ENCODE data around the gene KCNK2.

KCNK2 gene

DNA sequence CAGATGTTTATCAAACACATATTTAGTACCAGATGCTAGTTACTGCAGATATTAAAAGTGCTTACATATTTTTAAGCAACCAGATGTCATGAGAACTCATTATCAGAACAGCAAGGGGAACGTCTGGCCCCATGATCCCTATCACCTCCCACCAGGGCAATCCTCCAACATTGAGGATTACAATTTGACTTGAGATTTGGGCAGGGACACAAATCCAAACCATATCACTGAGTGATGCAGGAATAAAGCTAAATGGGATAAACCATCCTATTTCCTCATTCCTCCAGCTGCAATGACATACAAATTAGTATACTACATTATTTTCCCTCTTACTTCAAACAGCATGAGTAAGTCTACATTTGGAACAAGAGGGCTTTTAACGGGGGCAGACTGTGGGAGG is 3.1 kb upstream of the KCNK2 start:
- H3K4me3 Mint-ChIP-seq: no peak overlapping the region
- H3K4me1 Mint-ChIP-seq (ENCODE audit: low read depth): no peaks in the 10 kb centered on the region
- H3K36me3 Mint-ChIP-seq (ENCODE audit: low read depth): no peaks in the 10 kb centered on the region
- no peak overlapping the region for H3K27ac Mint-ChIP-seq
- H3K27me3 Mint-ChIP-seq: peaks cover 48% of the 10 kb centered on the region
- H3K9me3 Mint-ChIP-seq: no peaks in the 10 kb centered on the region

DNA sequence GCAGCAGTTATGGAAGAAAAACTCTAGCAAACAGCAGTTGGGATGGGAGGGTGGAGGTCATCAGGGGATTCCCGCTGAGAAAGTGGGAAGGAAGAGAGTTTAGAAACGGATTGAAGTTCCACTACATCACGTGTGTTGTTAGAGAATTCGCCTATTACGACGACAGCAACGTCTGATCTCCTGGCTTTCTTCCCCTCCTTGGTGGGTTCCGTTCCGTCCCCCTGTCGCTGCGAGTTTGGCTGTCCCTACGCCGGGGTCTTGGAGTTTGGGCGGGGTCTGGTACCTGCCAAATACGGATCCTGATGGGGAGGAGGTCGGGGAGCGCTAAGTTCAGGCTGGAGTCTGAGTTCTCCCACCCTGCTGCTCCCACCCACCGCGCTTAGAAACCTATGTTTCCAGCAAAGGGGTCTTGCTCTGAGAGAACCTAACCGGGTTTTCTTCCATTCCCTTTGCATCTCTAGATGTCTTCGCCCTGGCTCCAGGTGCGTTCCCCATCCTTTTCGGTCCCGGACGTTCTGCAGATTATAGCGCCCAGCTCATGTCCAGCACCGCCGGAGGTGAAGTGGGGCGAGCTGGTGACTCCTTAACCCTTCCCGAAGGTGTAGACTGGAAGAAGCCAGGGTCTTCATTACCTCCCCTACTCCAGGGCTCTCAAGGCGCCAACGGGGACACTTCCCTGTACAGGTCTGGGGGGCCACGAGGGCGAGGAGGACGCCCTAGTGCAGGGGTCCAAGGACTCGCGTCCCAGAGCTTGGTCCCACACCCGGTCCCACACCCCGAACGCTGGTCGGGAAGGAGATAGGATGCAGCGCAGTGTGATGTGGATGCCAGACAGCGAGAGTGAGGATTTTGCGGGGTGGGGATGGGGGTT is 641 bp upstream of the KCNK2 start:
- H3K9me3 Mint-ChIP-seq: no peaks in the 10 kb centered on the region
- H3K27ac Mint-ChIP-seq: no peak overlapping the region
- H3K27me3 Mint-ChIP-seq: peaks cover 59% of the 10 kb centered on the region
- no peak overlapping the region for H3K4me3 Mint-ChIP-seq
- no peaks in the 10 kb centered on the region for H3K36me3 Mint-ChIP-seq (ENCODE audit: low read depth)
- no peaks in the 10 kb centered on the region for H3K4me1 Mint-ChIP-seq (ENCODE audit: low read depth)

DNA sequence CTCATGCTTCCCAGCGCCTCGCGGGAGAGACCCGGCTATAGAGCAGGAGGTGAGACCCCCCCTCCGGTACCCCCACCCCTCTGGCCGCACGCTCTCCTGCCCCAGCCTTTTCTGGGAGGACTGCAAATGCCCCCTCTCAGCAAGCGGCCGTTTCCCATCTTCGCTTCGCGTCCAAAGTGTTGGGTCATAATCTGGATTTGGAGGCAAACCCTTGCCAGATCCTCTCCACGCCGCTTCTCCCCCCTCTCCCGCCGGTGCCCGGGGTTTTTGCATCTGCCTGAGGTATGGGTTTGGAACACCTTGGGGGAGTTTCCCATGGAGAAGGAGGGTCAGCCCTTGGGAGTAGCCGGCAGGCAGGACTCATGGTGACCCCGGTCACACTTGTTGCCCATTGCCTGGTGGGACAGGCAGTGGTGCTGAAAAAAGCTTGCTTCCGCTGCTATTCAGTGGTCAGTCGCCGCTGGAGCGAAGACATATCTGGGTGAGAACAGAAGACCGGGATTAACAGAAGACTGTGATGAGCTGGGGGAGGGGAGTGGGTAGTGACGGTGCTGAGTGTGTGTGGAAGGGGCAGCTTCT is 935 bp downstream of the KCNK2 start:
- Mint-ChIP-seq H3K4me3 (peak overlapping the region; percentile 16), H3K4me1 (ENCODE audit: low read depth) (no peaks in the 10 kb centered on the region), H3K36me3 (ENCODE audit: low read depth) (no peaks in the 10 kb centered on the region), H3K27ac (no peak overlapping the region), H3K9me3 (no peaks in the 10 kb centered on the region), H3K27me3 (peaks cover 65% of the 10 kb centered on the region)

DNA sequence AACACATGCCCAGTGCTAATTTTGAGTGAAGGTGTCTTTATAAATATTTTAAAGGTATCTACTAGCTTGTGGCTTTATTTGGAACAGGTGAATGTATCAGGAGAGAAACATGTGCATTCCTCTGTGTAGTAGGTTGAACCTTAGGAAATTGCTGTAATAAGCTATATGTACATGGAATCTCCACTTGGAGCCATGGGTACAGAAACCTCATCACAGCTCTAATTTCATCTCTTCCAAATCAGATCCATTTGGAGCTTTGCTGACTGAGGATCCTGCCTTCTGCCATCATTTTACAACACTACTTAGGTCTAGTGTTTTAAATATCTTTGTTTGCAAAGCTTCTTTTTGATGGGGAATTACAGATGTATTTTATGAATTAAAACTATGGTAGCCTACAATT is 2.1 kb downstream of the KCNK2 start:
- Mint-ChIP-seq H3K27me3 (peaks cover 66% of the 10 kb centered on the region), H3K4me3 (no peak overlapping the region), H3K4me1 (ENCODE audit: low read depth) (no peaks in the 10 kb centered on the region)

DNA sequence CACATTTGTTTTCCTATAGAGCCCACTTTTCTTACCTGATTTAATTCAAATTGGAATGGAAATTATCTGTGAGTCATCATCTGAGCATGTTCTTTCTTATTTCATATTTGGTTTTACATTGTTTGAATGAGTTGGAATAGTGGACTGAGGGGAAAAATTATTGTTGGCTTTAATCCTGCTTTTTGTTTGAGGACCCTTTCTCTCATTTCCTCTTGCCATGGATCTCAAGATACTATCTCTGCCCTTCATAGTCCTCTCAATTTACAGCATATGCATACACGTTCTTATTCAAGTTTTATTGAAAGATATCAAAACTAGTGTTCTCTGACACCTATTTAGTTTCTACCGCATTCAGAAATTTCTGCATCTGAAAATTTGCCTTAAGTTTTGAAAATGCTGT is 5.1 kb downstream of the KCNK2 start:
- H3K4me3 Mint-ChIP-seq: no peak overlapping the region
- H3K27ac Mint-ChIP-seq: no peak overlapping the region
- no peaks in the 10 kb centered on the region for H3K4me1 Mint-ChIP-seq (ENCODE audit: low read depth)
- H3K9me3 Mint-ChIP-seq: no peaks in the 10 kb centered on the region
- peaks cover 43% of the 10 kb centered on the region for H3K27me3 Mint-ChIP-seq
- H3K36me3 Mint-ChIP-seq (ENCODE audit: low read depth): no peaks in the 10 kb centered on the region

More for the DNA sequence above, 2.1 kb downstream of the KCNK2 start:
- no peaks in the 10 kb centered on the region for H3K36me3 Mint-ChIP-seq (ENCODE audit: low read depth)
- H3K9me3 Mint-ChIP-seq: no peaks in the 10 kb centered on the region
- no peak overlapping the region for H3K27ac Mint-ChIP-seq

DNA sequence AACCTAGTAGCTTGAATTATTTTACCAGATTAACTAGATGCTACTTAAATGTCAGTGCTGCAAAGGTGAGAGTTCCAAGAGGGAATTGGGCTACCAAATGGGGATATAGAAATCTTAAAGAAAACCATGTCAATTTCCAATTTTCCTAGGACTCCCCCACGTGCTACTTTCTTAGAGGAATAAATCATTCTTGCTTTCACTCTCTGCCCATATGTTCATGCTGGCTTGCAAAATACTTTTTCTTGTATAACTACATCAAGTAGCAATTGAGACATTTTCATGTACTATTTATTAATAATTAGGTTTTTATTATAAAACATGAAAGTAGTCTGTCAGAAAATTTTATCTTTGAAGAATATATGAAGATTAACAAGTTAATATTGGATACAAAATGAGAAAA is 11.8 kb downstream of the KCNK2 start:
- Mint-ChIP-seq H3K4me3 (no peak overlapping the region), H3K27ac (no peak overlapping the region), H3K4me1 (ENCODE audit: low read depth) (no peaks in the 10 kb centered on the region), H3K27me3 (peaks cover 5% of the 10 kb centered on the region), H3K9me3 (no peaks in the 10 kb centered on the region), H3K36me3 (ENCODE audit: low read depth) (no peaks in the 10 kb centered on the region)

DNA sequence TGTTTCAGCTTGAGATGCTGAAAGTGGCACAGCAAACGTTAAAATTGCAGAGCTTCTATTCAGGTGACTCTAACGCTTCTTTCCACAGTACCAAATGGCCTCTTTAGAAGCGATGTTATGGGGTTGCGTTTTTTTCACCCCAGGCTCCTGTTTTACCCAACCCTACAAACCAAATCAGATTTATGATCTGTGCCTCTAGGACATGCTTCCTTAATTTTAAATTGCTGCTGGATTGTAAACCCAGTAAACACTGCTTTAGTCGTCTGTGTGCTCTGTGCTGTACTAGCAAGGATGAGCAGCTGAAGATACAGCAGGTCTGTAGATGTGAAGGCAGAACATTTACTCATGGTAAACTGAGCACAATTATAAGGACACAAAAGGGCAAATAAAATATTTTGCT is 13.0 kb downstream of the KCNK2 start:
- peaks cover 4% of the 10 kb centered on the region for H3K27me3 Mint-ChIP-seq
- no peaks in the 10 kb centered on the region for H3K36me3 Mint-ChIP-seq (ENCODE audit: low read depth)
- H3K4me1 Mint-ChIP-seq (ENCODE audit: low read depth): no peaks in the 10 kb centered on the region
- no peak overlapping the region for H3K4me3 Mint-ChIP-seq
- H3K9me3 Mint-ChIP-seq: no peaks in the 10 kb centered on the region
- H3K27ac Mint-ChIP-seq: no peak overlapping the region

DNA sequence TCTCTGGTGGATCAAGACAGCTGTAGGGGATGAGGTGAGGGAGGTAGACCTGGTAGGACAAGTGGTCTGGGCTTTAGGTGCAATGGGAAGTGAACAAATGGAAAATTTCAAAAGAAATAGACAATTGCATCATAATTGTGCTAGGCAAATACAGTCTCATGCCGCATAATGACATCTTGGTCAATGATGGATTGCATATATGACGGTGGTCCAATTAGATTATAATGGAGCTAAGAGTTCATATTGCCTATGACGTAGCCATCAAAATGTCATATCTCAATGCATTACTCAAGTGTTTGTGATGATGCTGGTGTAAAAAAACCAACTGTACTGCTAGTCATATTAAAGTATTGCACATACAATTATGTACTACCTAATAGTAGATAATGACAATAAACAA is 19.0 kb downstream of the KCNK2 start:
- no peak overlapping the region for H3K4me3 Mint-ChIP-seq
- no peaks in the 10 kb centered on the region for H3K4me1 Mint-ChIP-seq (ENCODE audit: low read depth)
- no peaks in the 10 kb centered on the region for H3K9me3 Mint-ChIP-seq
- H3K36me3 Mint-ChIP-seq (ENCODE audit: low read depth): no peaks in the 10 kb centered on the region
- no peak overlapping the region for H3K27ac Mint-ChIP-seq
- no peaks in the 10 kb centered on the region for H3K27me3 Mint-ChIP-seq

DNA sequence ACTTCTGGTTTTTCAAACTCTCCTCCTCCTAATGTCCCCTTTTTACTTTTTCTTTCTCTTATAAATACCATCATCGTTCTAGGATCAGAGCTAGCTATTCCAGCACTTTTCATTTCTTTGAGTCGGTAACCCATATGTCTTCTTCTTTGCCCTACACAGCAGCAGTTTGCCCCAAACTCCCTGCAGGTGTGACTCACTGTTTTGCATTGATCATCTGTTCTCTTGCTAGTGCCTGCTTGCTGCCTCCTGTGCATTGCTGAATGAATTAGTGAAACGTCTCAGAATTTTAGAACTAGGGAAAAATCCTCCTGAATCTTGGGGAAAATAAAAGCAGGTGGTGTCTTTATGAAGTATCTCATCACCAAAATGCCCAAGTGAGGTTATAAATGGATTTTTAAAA is 21.7 kb downstream of the KCNK2 start:
- H3K36me3 Mint-ChIP-seq (ENCODE audit: low read depth): no peaks in the 10 kb centered on the region
- H3K27ac Mint-ChIP-seq: no peak overlapping the region
- H3K4me1 Mint-ChIP-seq (ENCODE audit: low read depth): no peaks in the 10 kb centered on the region
- H3K4me3 Mint-ChIP-seq: no peak overlapping the region
- H3K9me3 Mint-ChIP-seq: no peaks in the 10 kb centered on the region
- H3K27me3 Mint-ChIP-seq: no peaks in the 10 kb centered on the region

DNA sequence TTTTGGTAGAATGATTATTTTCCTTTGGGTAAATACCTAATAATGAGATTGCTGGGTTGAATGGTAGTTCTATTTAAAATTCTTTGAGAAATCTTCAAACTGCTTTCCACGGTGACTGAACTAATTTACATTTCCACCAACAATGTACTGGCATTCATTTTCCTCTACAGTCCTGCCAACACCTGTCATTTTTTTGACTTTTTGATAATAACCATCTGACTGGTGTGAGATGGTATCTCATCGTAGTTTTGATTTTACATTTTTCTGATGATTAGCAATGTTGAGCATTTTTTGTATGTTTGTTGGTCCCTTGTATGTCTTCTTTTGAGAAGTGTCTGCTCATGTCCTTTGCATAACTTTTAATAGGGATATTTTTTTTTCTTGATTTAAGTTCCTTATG is 23.5 kb downstream of the KCNK2 start:
- no peaks in the 10 kb centered on the region for H3K4me1 Mint-ChIP-seq (ENCODE audit: low read depth)
- no peaks in the 10 kb centered on the region for H3K9me3 Mint-ChIP-seq
- peaks cover 3% of the 10 kb centered on the region for H3K27me3 Mint-ChIP-seq
- H3K4me3 Mint-ChIP-seq: no peak overlapping the region
- no peak overlapping the region for H3K27ac Mint-ChIP-seq
- H3K36me3 Mint-ChIP-seq (ENCODE audit: low read depth): no peaks in the 10 kb centered on the region

DNA sequence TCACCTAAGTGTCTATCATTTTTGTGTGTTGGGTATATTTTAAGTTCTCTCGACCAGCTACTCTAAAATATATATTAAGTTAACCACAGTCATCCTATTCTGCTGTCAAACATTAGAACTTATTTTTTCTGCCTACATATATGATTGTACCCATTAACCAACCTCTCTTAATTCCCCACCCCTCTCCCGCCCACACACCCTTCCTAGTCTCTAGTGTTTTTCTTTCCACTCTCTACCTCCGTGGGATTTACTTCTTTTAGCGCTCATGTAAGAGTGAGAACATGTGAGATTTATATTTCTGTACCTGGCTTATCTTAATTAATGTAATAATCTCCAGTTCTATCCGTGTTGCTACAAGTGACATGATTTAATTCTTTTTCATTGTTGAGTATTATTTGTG is 26.6 kb downstream of the KCNK2 start:
- H3K4me1 Mint-ChIP-seq (ENCODE audit: low read depth): no peaks in the 10 kb centered on the region
- H3K9me3 Mint-ChIP-seq: no peaks in the 10 kb centered on the region
- H3K27ac Mint-ChIP-seq: no peak overlapping the region
- no peaks in the 10 kb centered on the region for H3K36me3 Mint-ChIP-seq (ENCODE audit: low read depth)
- peaks cover 7% of the 10 kb centered on the region for H3K27me3 Mint-ChIP-seq
- no peak overlapping the region for H3K4me3 Mint-ChIP-seq

DNA sequence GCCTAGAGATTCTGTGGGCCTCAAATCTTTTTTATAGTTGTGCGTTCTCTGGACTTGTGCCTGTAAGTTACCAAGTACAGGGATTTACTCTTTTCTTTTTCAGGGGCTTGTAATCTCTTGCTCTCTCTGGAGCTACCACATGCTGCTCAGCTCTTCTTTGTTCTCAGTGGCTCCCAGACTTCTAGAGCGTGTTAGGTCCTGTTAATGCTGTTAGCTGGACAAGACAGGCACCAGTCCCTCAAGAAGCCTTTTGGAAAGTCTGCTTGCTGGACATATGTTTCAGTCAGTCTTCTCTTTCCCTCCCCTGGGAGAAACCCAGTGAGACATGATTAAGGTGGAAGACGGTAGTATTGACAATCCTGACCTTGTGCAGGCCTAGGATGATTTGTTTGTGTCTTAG is 29.4 kb downstream of the KCNK2 start:
- Mint-ChIP-seq H3K4me3 (no peak overlapping the region), H3K27me3 (peaks cover 7% of the 10 kb centered on the region), H3K9me3 (no peaks in the 10 kb centered on the region), H3K27ac (no peak overlapping the region), H3K4me1 (ENCODE audit: low read depth) (no peaks in the 10 kb centered on the region), H3K36me3 (ENCODE audit: low read depth) (no peaks in the 10 kb centered on the region)

DNA sequence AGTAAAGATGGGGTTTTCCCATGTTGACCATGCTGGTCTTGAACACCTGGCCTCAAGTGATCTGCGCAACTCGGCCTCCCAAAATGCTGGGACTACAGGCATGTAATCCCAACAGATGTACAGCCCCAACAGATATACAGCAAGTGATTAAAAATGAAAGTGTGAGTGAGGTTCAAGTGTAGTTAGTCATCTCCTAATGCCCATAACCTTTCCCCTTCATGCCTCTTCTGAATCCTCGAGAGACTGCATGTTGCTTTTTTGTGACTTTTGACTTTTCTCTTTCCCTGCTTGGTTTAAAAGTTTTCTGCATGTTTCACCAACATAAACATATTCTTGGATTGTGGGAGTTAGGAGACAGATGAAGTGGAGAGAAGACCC is 31.2 kb downstream of the KCNK2 start:
- Mint-ChIP-seq H3K4me1 (ENCODE audit: low read depth) (no peaks in the 10 kb centered on the region), H3K36me3 (ENCODE audit: low read depth) (no peaks in the 10 kb centered on the region), H3K9me3 (no peaks in the 10 kb centered on the region), H3K27me3 (peaks cover 7% of the 10 kb centered on the region), H3K4me3 (no peak overlapping the region), H3K27ac (no peak overlapping the region)

DNA sequence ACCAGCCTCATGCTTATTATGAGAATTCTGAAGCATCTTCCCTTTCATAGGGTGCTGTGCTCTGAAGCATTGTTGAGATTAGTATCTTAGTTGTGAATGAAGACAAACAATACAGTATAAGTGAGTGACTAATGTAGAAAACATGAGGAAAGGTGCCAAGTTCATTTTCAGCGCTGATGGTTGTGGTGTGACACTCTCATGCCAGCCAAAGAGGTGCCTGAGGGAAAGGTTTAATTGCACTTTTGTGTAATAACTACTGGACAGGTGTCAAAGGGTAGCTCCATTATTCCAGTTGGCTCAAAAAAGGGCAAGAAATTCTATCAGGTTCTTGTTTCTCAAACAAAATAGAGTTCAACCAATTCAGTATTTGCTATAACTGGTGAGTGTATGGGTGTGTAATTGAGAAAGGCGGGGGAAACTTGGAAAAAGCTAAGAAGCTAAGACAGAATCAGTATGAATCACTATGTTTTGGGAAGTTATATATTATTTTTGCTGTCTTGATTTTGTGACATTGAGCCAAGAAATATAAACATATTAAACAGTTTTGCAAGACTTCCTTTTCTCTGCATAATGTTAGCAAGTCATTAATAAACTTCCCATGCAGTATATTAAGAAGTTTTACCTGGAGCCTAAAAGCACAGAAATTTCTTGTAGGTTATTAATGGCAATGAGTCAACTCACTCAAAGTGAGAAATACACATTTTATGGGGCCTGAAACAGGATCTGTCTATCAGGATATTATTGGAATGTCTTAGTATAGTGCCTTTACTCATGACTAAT is 31.8 kb downstream of the KCNK2 start:
- Mint-ChIP-seq H3K4me3 (no peak overlapping the region), H3K27ac (no peak overlapping the region), H3K36me3 (ENCODE audit: low read depth) (no peaks in the 10 kb centered on the region), H3K9me3 (no peaks in the 10 kb centered on the region), H3K4me1 (ENCODE audit: low read depth) (no peaks in the 10 kb centered on the region), H3K27me3 (peaks cover 7% of the 10 kb centered on the region)

DNA sequence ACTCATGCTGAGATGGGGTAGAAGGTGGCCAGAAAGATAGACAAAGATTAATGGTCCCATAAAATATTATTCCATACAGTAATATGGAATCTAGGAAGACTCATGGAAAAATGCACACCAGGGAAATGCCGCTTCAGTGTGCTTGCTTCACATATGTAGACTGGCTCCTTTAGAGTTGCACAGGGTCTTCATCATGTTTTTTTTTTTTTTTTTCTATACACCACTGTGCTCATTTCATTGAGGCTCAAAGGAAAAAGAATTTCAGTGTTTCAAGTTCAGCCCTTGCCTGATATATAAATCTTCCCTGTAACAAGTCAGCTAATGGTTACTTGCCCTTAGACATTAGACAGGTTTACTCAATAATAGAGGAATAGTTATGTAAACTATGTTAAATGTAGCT is 33.2 kb downstream of the KCNK2 start:
- Mint-ChIP-seq H3K36me3 (ENCODE audit: low read depth) (no peaks in the 10 kb centered on the region), H3K27me3 (peaks cover 4% of the 10 kb centered on the region), H3K27ac (no peak overlapping the region), H3K4me1 (ENCODE audit: low read depth) (no peaks in the 10 kb centered on the region), H3K4me3 (no peak overlapping the region), H3K9me3 (no peaks in the 10 kb centered on the region)
